GM21723 (cell line): ENCODE results near the gene RNU1-4.
"Not testable (repeated sequence)": the region's sequence is repeated elsewhere in the genome, so short reads cannot be mapped to it uniquely, and the experiment has no call there.

Experiments used
- ATAC-seq: cut with Tn5 transposase; IDR thresholded peaks from one replicate; pipeline ENCODE4 v1.9.1; 2021; ENCODE audit warnings: mild to moderate bottlenecking, moderate library complexity; ENCODE audit not compliant: unreplicated experiment

The RNU1-4 gene

DNA sequence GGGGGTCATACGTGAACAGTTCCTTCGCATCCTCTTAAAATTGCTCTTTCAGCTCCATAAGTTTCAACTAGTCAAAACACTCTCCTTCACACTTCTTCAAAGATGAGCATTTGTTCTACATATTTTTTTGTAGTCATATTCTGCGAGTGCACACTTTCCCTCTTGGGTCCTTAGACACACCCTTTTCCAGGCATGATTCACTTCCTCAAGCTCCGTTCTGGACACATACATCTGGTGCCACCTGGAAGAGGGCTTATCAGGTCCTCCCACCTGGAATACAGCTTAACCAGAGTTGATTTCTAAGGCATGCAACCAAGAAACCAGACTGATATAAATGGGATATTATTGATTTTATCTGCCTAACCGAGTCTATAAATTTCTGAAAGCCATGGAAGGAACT, 47.4 kb downstream of the RNU1-4 start:
- ATAC-seq, result not testable (repeated sequence)
